HG03135 (cell line): Measurements from ENCODE around the gene RGS6.

Source experiments
- ATAC-seq: cut with Tn5 transposase; IDR thresholded peaks from one replicate; pipeline ENCODE4 v1.9.1; 2021; ENCODE audit warnings: mild to moderate bottlenecking, moderate library complexity; ENCODE audit not compliant: unreplicated experiment

RGS6 gene

DNA sequence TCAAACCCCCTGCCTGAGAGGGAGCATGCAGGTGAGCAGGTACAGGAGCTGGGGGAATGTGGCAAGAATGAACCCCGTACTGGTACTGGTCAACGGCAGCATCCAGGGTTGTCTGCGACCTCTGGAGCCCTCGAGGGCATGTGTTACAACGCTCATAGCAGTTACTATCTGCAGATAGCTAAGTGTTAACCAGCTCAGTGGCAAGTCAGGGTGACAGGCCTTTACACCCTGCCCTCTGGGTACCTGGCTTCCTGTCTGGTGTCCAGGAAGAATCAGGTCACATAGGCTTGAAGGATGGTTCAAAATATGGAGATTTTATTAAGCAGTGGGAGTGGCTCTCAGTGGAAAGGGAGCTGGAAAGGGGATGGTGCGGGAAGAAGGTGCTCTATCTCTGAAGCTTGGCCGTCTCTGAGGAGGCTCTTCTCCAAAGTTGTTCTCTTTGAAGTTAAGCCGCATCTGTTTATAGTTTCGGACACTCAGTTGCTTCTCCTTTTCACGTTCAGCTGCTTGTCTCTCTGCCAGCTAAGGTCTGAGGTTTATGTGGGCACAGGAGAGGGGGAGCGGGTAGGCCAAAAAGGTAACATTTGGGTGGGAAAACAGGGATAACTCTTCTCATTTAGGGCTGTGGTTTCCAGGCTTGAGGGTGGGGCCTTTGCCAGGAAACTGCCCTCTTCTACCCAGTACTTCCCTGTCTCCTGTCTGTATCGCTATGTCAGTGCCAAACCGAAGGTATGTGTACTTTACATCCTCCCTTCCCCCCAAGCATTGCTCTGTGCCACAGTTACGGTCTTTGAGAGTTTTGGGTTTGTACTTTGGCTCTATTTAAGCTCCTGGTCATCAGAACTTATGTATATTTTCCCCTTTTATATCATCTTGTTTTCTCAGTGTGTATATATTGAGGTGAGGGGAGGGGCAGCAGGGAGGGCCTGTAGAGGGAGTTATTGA lies 305.8 kb downstream of the RGS6 start:
- ATAC-seq = no peak

DNA sequence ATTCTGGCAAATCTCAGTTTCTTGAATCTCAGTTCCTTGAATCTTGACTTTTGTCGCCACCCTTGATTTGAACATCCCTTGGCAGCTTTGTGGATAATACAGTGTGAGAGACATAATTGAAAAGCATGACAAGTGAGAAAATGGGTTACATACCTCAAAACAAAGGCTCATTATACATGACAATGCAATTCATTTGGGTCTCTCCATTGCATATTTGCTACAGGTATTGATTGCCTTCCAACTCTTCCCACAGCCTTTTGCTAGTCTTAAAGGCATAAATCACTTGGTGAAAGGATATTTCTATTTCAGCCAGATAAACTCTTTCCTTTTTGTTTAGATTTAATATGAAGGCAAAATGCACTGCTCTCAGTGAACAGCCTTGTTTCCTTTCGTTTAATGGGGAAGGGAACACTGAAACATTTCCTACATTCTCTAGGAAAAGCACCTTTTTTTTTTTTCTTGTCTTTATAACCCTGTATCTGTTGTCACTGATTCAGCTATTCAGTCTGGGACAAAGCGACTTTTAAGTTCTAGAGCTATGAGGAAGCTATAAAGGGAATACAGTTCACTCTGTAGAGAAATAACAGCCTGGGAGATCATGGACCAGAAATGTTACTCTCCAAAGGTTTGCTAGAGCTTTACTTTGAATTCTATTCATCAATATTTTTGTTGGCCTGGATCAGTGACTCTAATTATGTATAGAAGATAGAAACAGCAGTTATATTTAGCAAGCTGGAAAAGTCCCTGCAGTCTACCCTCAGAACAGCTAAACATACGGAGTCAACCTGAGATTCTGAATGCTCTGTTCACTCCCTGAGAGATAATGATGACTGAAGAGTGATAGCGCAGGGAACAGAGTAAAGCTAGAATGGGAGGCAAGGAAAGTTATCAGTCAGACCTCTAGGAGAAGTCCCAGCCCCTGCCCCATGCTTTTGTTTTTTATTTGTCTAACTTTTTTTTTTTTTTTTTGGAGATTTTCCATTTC lies 311.4 kb downstream of the RGS6 start:
- no peak for ATAC-seq

DNA sequence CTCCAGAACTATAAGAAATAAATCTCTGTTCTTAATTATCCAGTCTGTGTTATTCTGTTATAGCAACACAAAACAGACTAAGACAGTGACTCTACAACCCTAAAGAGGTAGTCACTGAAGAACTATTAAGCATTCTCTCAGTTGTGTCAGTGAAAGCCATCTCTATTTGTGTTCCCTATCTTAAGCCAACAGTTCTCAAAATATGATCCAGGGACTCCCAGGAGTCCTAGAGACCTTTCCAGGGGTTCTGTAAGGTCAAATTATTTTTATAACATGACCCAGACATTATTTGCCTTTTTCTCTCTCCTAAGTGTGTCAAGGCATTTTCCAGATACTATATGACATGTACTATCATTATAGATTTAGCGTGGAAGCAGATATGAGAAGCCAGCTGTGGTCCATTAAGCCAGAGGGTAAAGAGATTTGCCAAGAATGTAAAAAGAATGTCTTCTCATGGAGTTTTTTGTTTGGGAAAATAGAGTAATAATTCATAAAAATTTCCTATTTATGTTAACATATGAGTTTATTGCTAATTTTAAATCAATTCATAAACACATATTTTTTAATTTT lies 315.8 kb downstream of the RGS6 start:
- ATAC-seq = no peak

DNA sequence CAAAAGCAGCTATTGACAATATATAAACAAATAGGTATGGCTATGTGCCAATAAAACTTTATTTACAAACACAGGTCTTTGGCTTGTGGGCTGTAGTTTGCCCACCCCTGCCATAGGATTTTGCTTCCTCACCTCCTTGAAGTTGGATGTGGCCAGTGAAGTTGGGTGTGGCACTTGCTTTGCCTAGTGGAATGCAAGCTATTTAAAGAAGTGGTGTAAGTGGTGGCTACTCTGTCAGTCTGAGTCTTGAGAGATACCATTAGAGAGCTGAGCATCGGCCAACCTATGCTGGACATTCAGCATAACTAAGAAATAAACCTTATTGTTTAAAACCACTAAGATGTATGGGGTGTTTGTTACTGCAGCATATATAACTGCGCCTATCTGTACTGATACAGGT lies 321.3 kb downstream of the RGS6 start:
- no peak for ATAC-seq

DNA sequence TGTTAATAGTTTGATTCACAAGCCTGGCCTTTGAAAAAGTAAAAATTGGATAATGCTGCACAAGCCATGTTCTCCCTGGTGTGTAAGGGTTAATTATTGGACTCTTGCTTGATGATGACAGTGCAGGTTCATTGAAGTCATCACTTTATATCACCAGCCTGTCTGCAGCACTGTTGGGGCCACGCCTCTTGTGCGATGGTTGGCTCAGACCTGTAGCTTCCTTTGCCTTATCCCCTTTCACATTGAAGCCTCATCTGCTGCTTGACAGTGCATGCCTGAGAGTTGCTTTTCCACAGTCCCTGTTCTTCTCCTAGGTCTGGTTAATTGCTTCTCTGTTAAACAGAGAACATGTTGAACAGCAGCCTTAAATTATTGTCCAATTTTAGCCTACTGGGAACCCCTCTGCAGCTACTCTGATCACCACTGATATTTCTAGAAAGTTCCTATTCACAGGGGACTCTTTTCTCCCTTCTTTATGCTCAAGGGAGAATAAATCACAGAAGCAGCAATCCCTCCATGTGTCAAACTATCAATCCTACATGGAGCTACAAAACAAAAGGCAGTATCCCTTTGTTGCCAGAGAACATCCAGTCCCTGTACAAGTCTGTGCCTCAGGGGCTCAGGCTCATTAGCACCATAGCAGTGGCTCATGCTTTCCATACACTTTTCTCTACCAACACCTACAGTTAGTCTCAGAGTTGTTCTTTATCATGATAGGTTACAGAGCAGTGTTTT lies 322.1 kb downstream of the RGS6 start:
- ATAC-seq = no peak

GRCh38 chr14:72254937-72255472 lies 322.8 kb downstream of the RGS6 start:
- ATAC-seq = no peak

- ATAC-seq = no peak
Measured at GRCh38 chr14:72256055-72256454, 323.8 kb downstream of the RGS6 start.

DNA sequence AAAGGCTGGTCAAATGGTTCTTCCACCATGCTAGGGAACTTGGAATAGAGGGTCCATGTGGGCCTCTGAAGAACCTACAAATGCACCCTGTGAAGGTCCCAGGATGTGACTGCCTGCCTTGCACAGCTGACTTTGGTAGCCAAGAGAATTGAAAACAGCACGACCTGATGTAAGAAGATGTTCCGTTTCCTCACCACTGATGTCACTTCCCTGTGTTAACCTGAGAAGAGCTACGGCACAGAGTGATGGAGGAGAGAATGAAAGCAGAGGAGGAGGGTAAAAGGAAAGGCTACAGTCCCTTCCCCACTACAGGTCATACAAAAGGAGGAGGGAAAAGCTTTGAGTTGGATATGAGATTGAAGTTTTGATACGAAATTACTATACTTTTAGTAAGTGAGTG lies 328.8 kb downstream of the RGS6 start:
- no peak for ATAC-seq

DNA sequence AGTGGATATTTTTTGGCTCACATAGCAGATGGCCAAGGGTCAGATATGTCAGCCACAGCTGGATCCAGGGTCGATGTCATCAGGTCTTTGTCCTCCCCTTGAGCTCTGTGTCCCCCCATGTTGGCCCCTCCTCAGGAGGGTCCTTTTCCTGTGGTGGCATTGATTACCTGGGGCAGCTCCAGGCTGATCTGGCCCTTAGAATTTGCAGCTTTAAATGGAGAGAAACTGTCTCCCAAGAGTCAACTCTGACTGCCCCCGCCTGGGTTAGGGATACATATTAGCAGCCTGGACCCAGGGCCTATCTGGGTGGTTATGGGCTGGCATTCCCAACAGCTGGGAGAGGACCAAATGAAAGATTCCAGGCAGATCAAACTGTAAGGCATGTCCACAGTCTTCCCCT lies 330.5 kb downstream of the RGS6 start:
- ATAC-seq = no peak

GRCh38 chr14:72264716-72265115 lies 332.5 kb downstream of the RGS6 start:
- ATAC-seq = no peak

DNA sequence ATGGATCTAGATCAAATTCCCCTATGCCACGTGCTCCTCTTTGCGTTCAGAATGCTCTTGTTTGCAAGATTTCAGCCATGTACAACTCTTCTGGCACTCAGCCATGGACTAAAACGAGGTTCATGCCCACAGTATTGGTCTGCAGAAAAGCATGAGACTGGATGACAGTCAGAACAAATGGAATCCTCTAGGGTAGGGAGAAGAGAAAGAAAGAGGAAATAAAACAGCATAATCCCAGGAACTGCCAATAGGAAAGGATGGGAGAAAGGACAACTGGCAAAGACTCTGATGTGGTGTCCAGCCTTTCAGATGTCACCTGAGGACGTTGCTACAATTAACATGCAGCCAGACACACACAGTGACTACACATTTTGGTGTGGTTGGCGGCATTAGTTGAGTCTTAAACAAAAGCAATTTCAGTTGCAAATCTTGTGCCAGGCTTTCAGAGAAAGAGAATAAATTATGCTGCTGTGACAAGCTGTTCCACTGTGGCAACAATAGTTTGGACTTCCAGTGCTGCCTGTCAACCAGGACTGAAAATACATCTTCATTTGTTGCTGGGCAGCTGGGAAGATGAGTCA lies 338.0 kb downstream of the RGS6 start:
- ATAC-seq = no peak

DNA sequence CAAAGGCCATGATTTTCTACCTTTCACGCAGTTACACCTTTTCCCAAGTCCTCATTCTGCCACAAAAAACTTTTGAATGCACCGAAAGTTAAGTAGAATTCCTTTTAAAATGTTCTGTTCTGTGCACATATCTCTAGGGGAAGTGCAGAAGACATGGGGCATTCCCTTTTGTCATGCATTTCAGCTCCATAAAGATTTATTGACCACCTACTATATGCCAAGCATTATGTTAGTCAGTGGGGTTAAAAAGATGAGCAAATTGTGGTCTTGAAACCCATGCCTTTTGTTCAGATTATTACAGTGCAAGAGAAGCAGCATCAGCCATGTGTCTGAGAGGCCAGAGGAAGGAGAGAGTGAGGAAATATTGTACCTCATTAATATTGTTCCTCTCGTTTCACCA lies 338.5 kb downstream of the RGS6 start:
- no peak for ATAC-seq

DNA sequence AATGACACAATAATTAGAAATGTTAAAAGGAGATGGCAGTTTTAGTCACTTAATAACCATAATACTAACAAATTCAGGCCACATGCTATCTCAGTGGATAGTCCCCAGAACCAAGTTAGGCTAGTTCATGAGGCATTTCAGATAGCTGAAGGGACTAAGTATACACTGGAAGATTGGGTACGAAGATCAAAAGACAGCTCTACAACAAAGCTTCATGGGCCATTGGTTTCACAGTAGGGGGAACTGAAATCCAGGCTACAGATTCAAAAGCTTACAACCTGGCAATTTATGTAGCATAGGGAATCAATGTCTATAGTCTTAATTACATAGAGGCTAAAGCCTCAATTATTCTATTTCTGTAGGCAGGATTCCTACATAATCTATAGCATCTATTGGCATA lies 343.0 kb downstream of the RGS6 start:
- no peak for ATAC-seq

GRCh38 chr14:72278316-72278715 lies 346.1 kb downstream of the RGS6 start:
- no peak for ATAC-seq

- no peak for ATAC-seq
Measured at GRCh38 chr14:72284176-72284575, 351.9 kb downstream of the RGS6 start.

- no peak for ATAC-seq
Measured at GRCh38 chr14:72290241-72290640, 358.0 kb downstream of the RGS6 start.

GRCh38 chr14:72291908-72292688 lies 359.9 kb downstream of the RGS6 start:
- ATAC-seq = no peak

- no peak for ATAC-seq
Measured at GRCh38 chr14:72292689-72293024, 360.4 kb downstream of the RGS6 start.

DNA sequence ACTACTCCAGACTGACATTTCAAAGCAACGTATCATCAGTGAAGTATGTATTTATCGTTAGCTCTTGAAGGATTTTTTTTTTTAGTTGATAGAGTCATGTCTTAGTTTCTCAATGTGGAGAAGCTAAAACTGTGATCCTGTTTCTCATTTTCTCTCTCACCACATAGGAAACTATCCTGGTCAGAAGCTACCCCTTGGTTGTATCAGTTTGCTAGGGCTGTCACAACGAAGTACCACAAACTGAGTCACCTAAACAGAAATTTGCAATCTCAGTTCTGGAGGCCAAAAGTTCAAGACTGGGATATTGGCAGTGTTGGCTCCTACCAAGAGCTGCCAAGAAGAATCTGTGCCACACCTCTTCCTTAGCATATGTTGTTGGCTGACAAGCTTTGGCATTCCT lies 369.1 kb downstream of the RGS6 start:
- ATAC-seq = no peak
